ENCODE data around the gene CCDC102B.
"Not testable (repeated sequence)": the region's sequence is repeated elsewhere in the genome, so short reads cannot be mapped to it uniquely, and the experiment has no call there.

CCDC102B gene

GRCh38 chr18:68854786-68855391 is 57.0 kb downstream of the CCDC102B start:
- no peak for TF ChIP-seq CTCF (IDR thresholded peaks at IDR 0.05; ENCODE audit: low read depth, low read length, missing control alignments)
- no peak for DNase-seq (ENCODE audit: low read depth)
- no peak overlapping the region for H3K4me3 ChIP-seq (ENCODE audit: low read depth, low read length)

GRCh38 chr18:68855491-68855890 is 57.6 kb downstream of the CCDC102B start:
- TF ChIP-seq CTCF (IDR thresholded peaks at IDR 0.05; ENCODE audit: low read depth, low read length, missing control alignments) = no peak
- no peak overlapping the region for H3K4me3 ChIP-seq (ENCODE audit: low read depth, low read length)
- no peak for DNase-seq (ENCODE audit: low read depth)

- no peak for TF ChIP-seq CTCF (IDR thresholded peaks at IDR 0.05; ENCODE audit: low read depth, low read length, missing control alignments)
- no peak overlapping the region for H3K4me3 ChIP-seq (ENCODE audit: low read depth, low read length)
- no peak for DNase-seq (ENCODE audit: low read depth)
Measured at GRCh38 chr18:68861365-68861764, 63.5 kb downstream of the CCDC102B start.

GRCh38 chr18:68865021-68865420 is 67.1 kb downstream of the CCDC102B start:
- DNase-seq (ENCODE audit: low read depth) = no peak
- no peak for TF ChIP-seq CTCF (IDR thresholded peaks at IDR 0.05; ENCODE audit: low read depth, low read length, missing control alignments)
- H3K4me3 ChIP-seq (ENCODE audit: low read depth, low read length) = no peak overlapping the region

GRCh38 chr18:68865503-68865902 is 67.6 kb downstream of the CCDC102B start:
- no peak for TF ChIP-seq CTCF (IDR thresholded peaks at IDR 0.05; ENCODE audit: low read depth, low read length, missing control alignments)
- DNase-seq (ENCODE audit: low read depth) = no peak
- no peak overlapping the region for H3K4me3 ChIP-seq (ENCODE audit: low read depth, low read length)

GRCh38 chr18:68873003-68873402 is 75.1 kb downstream of the CCDC102B start:
- TF ChIP-seq CTCF (IDR thresholded peaks at IDR 0.05; ENCODE audit: low read depth, low read length, missing control alignments) = no peak
- no peak for DNase-seq (ENCODE audit: low read depth)
- no peak overlapping the region for H3K4me3 ChIP-seq (ENCODE audit: low read depth, low read length)

- H3K4me3 ChIP-seq (ENCODE audit: low read depth, low read length) = no peak overlapping the region
- DNase-seq (ENCODE audit: low read depth) = no peak
- TF ChIP-seq CTCF (IDR thresholded peaks at IDR 0.05; ENCODE audit: low read depth, low read length, missing control alignments) = no peak
Measured at GRCh38 chr18:68874361-68874760, 76.5 kb downstream of the CCDC102B start.

- not testable (repeated sequence) for DNase-seq (ENCODE audit: low read depth); H3K4me3 ChIP-seq (ENCODE audit: low read depth, low read length)
Measured at GRCh38 chr18:68879947-68880346, 82.1 kb downstream of the CCDC102B start.

All from GM12864 (cell line).